SJCRH30 (cell line): ENCODE data around the gene MCL1. TPM values are rescaled to one million over a fixed set of nuclear protein-coding genes. Genes with fewer than 3 reads are reported as not detected.
"Not testable (repeated sequence)": the region's sequence is repeated elsewhere in the genome, so short reads cannot be mapped to it uniquely, and the experiment has no call there.

Experiments used
- DNase-seq, 2 experiments: peaks; one replicate each; pipeline ENCODE4 v3.0.0-alpha.2; 2015 to 2020
- H3K27ac ChIP-seq: fragments of 250-450 bp; sonication (Bioruptor Pico); 2 replicates; pipeline ENCODE4 v1.5.1; 2020; ENCODE audit warnings: mild to moderate bottlenecking, moderate library complexity
- H3K27me3 ChIP-seq: fragments of 250-450 bp; sonication (Bioruptor Pico); 2 replicates; pipeline ENCODE4 v1.5.1; 2020; ENCODE audit warnings: mild to moderate bottlenecking, moderate library complexity
- H3K36me3 ChIP-seq: fragments of 250-450 bp; sonication (Bioruptor Pico); 2 replicates; pipeline ENCODE4 v1.5.1; 2020; ENCODE audit warnings: mild to moderate bottlenecking, moderate library complexity
- H3K4me1 ChIP-seq: fragments of 250-450 bp; sonication (Bioruptor Pico); 2 replicates; pipeline ENCODE4 v1.5.1; 2020; ENCODE audit warnings: mild to moderate bottlenecking, moderate library complexity
- H3K4me3 ChIP-seq: fragments of 250-450 bp; sonication (Bioruptor Pico); 2 replicates; pipeline ENCODE4 v1.5.1; 2020; ENCODE audit warnings: mild to moderate bottlenecking, moderate library complexity
- H3K9me3 ChIP-seq: fragments of 250-450 bp; sonication (Bioruptor Pico); replicated peaks from 2 replicates; pipeline ENCODE4 v1.5.1; 2020; ENCODE audit warnings: mild to moderate bottlenecking, moderate library complexity
- total RNA-seq: library from RNA; depleted of rRNA; stranded (reverse); fragments of >200 nt; shearing (Covaris generic); gene quantifications from 2 replicates; pipeline ENCODE4 v1.2.3, GENCODE V29; 2014

Gene MCL1
- total RNA-seq, 1 experiment from 2014 or later: 104 TPM

DNA sequence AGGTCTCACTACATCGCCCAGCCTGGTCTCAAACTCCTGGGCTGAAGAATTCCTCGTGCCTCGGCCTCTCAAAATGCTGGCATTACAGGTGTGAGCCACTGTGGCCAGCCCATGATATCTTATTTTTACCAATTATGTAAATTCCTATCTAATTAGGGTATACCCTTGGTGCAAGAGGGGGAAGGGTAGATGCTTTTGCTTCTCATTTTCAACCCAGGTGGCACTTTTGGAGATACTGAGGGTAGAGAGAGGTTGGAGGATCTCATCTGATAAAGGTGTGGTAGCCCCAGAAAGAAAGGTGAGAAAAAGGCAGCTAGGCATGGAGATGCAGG lies 32.6 kb upstream of the MCL1 start:
- Histone ChIP-seq H3K27ac (no peak overlapping the region), H3K27me3 (no peaks in the 10 kb centered on the region), H3K9me3 (no peaks in the 10 kb centered on the region), H3K36me3 (0 out of 2 replicates have a peak, but pooled peaks cover 3% of the 10 kb centered on the region), H3K4me3 (no peak overlapping the region), H3K4me1 (peaks cover 5% of the 10 kb centered on the region)
- DNase-seq: no peak

DNA sequence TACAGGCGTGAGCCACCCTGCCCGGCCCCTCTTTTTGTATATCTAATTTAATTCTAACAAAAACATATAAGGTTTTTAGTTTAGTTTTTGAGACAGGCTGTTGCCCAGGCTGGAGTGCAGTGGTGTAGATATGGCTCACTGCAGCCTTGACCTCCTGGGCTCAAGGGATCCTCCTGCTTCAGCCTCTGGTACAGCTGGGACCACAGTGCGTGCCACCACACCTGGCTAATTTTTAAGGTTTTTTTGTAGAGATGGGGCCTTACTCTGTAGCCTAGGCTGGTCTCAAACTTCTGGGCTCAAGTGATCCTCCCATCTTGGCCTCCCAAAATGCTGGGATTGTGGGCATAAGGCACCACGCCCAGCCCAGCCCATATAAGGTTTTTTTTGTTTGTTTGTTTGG lies 31.2 kb upstream of the MCL1 start:
- no peak for DNase-seq
- H3K36me3 ChIP-seq: no peaks in the 10 kb centered on the region
- peaks cover 5% of the 10 kb centered on the region for H3K4me1 ChIP-seq
- no peaks in the 10 kb centered on the region for H3K9me3 ChIP-seq
- H3K4me3 ChIP-seq: no peak overlapping the region
- no peak overlapping the region for H3K27ac ChIP-seq
- H3K27me3 ChIP-seq: no peaks in the 10 kb centered on the region

DNA sequence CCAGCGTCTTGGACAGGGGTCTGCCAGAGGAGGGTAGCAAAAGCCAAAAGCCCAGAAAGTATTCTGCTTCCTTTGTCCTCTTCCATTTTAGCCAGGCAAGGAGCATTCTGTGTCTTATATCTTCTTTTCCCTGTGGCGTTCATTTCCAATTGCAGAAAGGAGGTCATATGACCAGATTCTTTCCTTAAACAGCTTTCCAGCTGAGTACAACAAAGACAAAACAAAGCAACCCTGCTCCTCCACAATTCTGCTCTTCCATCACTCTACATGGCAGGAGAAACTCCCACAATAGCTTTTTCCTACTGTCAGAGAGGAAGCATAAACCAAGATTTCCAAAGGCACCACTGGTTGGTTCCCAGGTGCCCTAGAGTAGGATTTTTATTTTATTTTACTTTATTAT lies 30.3 kb upstream of the MCL1 start:
- H3K27ac ChIP-seq: no peak overlapping the region
- H3K36me3 ChIP-seq: no peaks in the 10 kb centered on the region
- H3K4me3 ChIP-seq: no peak overlapping the region
- DNase-seq: no peak
- no peaks in the 10 kb centered on the region for H3K27me3 ChIP-seq
- H3K9me3 ChIP-seq: no peaks in the 10 kb centered on the region
- H3K4me1 ChIP-seq: peaks cover 9% of the 10 kb centered on the region

DNA sequence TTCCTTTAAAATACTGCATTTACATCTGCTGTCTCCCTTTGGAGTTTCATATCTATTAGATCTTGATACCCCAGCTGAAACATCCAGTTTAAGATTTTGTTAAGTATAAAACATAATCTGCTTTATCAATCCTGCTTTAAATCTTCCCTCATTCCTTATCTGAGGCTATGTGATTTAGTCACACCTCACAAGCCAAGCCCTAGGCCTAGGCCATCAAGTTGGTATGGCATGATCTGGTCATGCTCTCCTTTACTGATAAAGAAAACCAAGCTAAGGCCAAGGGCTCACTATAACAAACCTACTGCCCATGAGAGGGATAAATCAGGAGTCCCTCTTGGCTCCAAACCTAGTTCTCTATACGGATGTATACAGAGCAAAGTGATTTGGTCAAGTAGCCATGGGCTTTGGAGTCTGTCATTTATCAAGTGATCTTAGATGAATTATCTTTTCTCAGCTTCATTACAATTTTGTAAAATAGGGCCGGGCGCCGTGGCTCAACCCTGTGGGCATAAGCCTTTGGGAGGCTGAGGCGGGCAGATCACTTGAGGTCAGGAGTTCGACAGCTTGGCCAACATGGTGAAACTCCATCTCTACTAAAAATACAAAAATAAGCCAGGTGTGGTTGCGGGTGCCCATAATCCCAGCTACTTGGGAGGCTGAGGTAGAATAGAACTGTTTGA lies 27.2 kb upstream of the MCL1 start:
- H3K27me3 ChIP-seq: no peaks in the 10 kb centered on the region
- H3K4me3 ChIP-seq: no peak overlapping the region
- H3K36me3 ChIP-seq: no peaks in the 10 kb centered on the region
- peaks cover 12% of the 10 kb centered on the region for H3K4me1 ChIP-seq
- no peak for DNase-seq
- H3K9me3 ChIP-seq: no peaks in the 10 kb centered on the region
- no peak overlapping the region for H3K27ac ChIP-seq

DNA sequence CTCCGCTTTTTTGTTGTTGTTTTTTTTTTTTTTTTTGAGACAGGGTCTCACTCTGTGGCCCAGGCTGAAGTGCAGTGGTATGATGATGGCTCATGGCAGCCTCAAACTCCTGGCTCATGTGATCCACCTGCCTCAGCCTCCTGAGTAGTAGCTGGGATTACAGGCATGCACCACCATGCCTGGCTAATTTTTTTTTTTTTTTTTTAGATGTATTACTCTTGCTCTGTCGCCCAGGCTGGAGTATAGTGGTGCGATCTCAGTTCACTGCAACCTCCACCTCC lies 26.0 kb upstream of the MCL1 start:
- peaks cover 12% of the 10 kb centered on the region for H3K4me1 ChIP-seq
- H3K4me3 ChIP-seq, DNase-seq, H3K9me3 ChIP-seq, H3K27me3 ChIP-seq, H3K36me3 ChIP-seq, H3K27ac ChIP-seq: not testable (repeated sequence)

DNA sequence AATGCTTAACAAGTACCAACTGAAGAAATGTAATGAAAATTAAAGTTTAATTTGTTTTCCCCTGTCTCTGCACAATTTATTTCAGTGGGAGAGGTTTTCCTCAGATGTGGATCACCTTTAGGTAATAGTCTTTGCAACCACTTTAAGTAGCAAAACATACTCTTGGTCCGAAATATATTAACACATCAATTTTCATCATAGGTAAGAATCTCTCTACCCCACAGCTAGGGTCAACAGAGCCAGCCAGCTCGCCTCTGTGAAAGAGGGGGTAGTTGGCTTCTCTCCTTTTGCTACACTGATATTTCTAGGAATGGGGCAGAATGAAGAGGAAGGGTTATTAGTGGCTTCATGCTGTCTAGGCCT lies 24.8 kb upstream of the MCL1 start:
- H3K27me3 ChIP-seq: no peaks in the 10 kb centered on the region
- peaks cover 12% of the 10 kb centered on the region for H3K4me1 ChIP-seq
- no peaks in the 10 kb centered on the region for H3K9me3 ChIP-seq
- H3K27ac ChIP-seq: peak overlapping the region; percentile 77
- H3K36me3 ChIP-seq: no peaks in the 10 kb centered on the region
- no peak for DNase-seq
- H3K4me3 ChIP-seq: no peak overlapping the region

DNA sequence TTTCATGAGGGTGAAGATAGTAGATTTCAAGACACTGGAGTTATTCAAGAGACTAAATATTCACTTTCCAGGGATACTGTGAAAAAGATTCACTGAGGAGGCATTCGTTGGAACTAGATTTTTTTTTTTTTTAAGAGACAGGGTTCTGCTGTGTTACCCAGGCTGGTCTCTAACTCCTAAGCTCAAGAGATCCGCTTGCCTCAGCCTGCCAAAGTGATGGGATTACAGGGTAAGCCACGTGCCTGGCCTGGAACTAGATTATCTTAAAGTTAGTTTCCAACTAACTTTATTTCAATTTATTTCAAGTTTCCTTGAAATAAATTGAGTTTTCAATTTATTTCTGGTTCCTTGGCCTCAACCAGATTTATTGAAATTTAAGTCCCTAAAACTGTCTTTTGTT lies 24.3 kb upstream of the MCL1 start:
- Histone ChIP-seq H3K27me3 (no peaks in the 10 kb centered on the region), H3K4me3 (no peak overlapping the region), H3K9me3 (no peaks in the 10 kb centered on the region), H3K4me1 (peaks cover 12% of the 10 kb centered on the region), H3K36me3 (no peaks in the 10 kb centered on the region), H3K27ac (no peak overlapping the region)
- no peak for DNase-seq

DNA sequence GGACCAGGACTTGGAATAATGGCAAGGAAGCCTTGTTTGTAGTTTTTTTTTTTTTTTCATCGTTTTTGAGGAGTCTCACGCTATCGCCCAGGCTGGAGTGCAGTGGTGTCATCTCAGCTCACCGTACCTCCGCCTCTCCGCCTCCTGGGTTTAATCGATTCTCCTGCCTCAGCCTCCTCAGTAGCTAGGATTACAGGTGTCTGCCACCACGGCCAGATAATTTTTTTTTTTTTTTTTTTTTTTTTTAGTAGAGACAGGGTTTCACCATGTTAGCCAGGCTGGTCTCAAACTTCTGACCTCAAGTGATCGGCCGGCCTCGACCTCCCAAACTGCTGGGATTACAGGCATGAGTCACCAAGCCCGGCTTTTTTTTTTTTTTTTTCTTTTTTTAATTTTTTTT lies 23.0 kb upstream of the MCL1 start:
- not testable (repeated sequence) for H3K27ac ChIP-seq, H3K9me3 ChIP-seq, H3K36me3 ChIP-seq, H3K4me3 ChIP-seq, DNase-seq, H3K27me3 ChIP-seq
- peaks cover 15% of the 10 kb centered on the region for H3K4me1 ChIP-seq

DNA sequence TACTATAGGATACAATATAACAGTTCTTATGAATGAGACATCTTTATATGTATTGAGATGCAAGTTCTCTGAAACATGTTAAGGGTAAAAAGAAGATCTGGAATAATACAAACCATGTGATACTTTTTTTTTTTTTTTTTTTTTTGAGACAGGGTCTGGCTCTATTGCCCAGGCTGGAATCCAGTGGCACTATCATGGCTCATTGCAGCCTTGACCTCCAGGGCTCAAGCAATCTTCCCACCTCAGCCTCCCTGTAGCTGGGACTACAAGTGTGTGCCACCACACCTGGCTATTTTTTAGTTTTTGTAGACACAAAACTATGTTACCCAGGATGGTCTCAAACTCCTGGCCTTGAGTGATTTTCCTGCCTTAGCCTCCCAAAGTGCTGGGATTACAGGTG lies 22.1 kb upstream of the MCL1 start:
- Histone ChIP-seq H3K4me1 (peaks cover 15% of the 10 kb centered on the region), H3K9me3 (no peaks in the 10 kb centered on the region), H3K4me3 (no peak overlapping the region), H3K27me3 (no peaks in the 10 kb centered on the region), H3K27ac (no peak overlapping the region), H3K36me3 (no peaks in the 10 kb centered on the region)
- no peak for DNase-seq

DNA sequence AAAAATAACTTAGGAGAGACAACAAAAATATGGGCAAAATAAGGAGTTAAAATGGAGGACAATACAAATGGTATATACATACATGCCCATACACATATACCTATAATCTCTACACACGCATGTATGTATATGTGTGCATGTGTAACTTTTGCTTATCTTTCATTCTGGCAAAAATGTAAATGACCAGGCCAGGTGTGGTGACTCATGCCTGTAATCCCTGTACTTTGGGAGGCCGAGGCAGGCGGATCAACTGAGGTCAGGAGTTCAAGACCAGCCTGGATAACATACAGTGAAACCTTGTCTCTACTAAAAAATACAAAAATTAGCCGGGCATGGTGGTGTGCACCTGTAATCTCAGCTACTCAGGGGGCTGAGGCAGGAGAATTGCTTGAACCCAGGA lies 18.9 kb upstream of the MCL1 start:
- not testable (repeated sequence) for H3K4me1 ChIP-seq, H3K27ac ChIP-seq, H3K9me3 ChIP-seq

DNA sequence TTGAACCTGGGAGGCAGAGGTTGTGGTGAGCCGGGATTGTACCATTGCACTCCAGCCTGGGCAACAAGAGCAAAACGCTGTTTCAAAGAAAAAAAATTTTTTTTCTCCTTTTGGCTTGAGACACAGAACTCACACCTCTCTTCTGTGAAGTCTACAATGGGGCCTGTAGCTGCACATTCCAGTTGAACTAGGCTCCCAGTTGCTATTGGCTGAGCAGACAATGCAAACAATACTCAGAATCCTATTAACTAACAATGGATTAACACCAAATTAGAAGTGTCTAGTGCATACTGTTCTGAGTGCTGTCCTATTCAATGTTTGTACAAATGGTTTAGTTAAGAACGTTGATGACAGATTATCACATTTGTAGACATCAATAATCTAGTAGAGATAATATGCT lies 17.6 kb upstream of the MCL1 start:
- no peaks in the 10 kb centered on the region for H3K9me3 ChIP-seq
- H3K27ac ChIP-seq: no peak overlapping the region
- H3K36me3 ChIP-seq: no peaks in the 10 kb centered on the region
- H3K27me3 ChIP-seq: no peaks in the 10 kb centered on the region
- H3K4me3 ChIP-seq: no peak overlapping the region
- H3K4me1 ChIP-seq: 0 out of 2 replicates have a peak, but pooled peaks cover 3% of the 10 kb centered on the region
- DNase-seq: no peak

More for the DNA sequence above, 18.9 kb upstream of the MCL1 start:
- not testable (repeated sequence) for H3K36me3 ChIP-seq, H3K4me3 ChIP-seq, H3K27me3 ChIP-seq
- DNase-seq: peak in 1 of 2 experiments; percentile 15

DNA sequence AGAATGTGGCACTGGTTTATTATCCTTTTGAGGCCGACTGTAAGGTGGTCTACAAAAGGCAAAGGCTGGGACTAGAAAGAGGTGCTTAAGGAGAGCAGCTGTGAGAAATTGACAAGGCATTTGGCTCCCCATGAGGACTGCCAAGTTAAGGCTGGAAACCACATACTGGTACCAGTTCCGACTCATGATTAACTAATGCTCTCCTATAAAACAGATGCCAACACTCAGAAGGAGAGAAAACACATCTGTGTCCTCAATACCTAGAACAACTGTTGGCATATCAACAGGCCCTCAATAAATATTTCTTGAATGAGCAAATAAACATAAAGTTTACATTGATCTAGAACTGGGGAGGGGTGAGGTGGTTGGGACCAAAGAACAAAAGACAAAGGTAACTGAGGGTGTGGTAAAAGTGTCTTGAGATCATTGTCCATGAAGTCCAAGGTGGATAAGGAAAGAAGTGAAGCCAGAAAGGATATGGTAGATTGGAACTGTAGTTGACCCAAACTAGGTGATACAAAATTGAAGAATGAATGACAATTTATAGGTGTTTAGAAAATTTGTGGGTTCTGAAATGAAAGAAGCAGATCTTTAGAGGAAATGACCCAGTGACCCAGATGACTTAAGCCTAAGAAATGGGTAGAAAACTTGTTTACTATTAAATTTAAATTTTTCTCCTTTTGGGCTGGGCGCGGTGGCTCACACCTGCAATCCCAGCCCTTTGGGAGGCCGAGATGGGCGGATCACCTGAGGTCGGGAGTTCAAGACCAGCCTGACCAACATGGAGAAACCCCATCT lies 16.9 kb upstream of the MCL1 start:
- H3K9me3 ChIP-seq: no peaks in the 10 kb centered on the region
- H3K27ac ChIP-seq: no peak overlapping the region
- H3K36me3 ChIP-seq: no peaks in the 10 kb centered on the region
- H3K27me3 ChIP-seq: no peaks in the 10 kb centered on the region
- no peak overlapping the region for H3K4me3 ChIP-seq
- 0 out of 2 replicates have a peak, but pooled peaks cover 3% of the 10 kb centered on the region for H3K4me1 ChIP-seq
- no peak for DNase-seq

DNA sequence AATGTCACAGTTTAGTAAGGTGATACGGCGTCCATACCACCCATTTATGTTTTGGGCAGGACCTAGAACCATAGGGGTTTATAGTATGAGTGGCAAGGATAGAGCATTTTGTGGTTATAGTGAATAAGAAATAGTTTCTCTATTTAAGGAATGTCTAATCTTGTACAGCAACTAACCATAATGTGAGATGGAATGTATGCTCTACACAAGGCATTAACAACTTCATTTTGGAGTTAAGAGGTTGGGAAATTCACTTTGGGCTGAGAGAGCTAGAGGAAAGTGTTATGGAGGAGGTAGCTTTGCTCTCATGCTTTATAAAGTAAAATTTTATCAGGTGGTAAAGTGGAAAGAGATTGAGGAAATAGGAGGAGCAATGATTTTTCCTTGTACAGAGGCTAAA lies 3.0 kb upstream of the MCL1 start:
- Histone ChIP-seq H3K4me1 (no peaks in the 10 kb centered on the region; the same call in 1 of the 2 replicates), H3K4me3 (no peak overlapping the region), H3K27ac (no peak overlapping the region), H3K9me3 (no peaks in the 10 kb centered on the region), H3K27me3 (no peaks in the 10 kb centered on the region), H3K36me3 (peaks cover 15% of the 10 kb centered on the region)
- DNase-seq: no peak

DNA sequence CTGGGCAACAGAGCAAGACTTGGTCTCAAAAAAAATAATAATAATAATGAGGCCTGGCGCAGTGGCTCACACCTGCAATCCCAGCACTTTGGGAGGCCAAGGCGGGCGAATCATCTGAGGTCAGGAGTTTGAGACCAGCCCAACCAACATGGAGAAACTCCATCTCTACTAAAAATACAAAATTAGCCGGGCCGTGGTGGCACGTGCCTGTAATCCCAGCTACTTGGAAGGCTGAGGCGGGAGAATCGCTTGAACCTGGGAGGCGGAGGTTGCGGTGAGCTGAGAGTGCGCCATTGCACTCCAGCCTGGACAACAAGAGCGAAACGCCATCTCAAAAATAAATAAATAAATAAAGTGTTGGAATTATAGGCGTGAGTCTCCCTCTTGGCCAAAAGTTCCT lies 2.6 kb upstream of the MCL1 start:
- not testable (repeated sequence) for H3K4me1 ChIP-seq, H3K27me3 ChIP-seq, H3K27ac ChIP-seq, H3K9me3 ChIP-seq, DNase-seq, H3K4me3 ChIP-seq
- H3K36me3 ChIP-seq: peaks cover 19% of the 10 kb centered on the region

DNA sequence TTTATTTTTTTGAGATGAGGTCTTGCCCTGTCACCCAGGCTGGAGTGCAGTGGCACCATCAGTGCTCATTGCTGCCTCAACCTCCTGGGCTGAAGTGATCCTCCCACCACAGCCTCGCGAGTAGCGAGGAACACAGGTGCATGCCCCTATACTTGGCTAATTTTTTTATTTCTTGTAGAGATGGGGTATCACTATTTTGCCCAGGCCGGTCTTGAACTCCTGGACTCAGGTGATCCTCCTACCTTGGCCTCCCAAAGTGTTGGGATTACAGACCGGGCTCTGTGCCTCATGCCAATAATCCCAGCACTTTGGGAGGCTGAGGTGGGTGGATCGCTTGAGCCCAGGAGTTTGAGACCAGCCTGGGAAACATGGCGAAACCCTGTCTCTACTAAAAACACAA lies 2.0 kb upstream of the MCL1 start:
- H3K9me3 ChIP-seq, H3K4me3 ChIP-seq, H3K27ac ChIP-seq, DNase-seq, H3K27me3 ChIP-seq, H3K4me1 ChIP-seq: not testable (repeated sequence)
- H3K36me3 ChIP-seq: peaks cover 24% of the 10 kb centered on the region

DNA sequence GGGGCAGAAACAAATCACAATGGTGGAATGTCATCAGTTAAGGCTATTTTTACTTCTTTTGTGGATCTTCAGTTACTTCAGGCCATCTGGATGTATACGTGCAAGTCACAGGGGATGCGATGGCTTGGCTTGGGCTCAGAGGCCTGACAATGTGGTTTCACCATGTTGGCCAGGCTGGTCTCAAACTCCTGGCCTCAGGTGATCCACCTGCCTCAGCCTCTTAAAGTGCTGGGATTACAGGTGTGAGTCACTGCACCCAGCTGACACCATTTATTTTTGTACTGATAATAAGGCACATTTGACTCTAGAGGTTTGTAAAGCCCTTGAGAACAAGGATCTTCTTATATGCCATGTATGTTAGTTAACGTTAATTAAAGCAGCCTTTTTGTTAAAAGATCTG lies 1.6 kb upstream of the MCL1 start:
- not testable (repeated sequence) for DNase-seq, H3K27ac ChIP-seq, H3K27me3 ChIP-seq

More for the DNA sequence above, 1.6 kb upstream of the MCL1 start:
- H3K36me3 ChIP-seq: peaks cover 29% of the 10 kb centered on the region
- not testable (repeated sequence) for H3K4me3 ChIP-seq, H3K9me3 ChIP-seq, H3K4me1 ChIP-seq
